HG03558 (cell line): ENCODE results near the gene MORF4L1.
A peak's percentile ranks its signal among the peaks of the same experiment; 100 is the strongest.
"Not testable (repeated sequence)": the region's sequence is repeated elsewhere in the genome, so short reads cannot be mapped to it uniquely, and the experiment has no call there.

ENCODE experiments used
- ATAC-seq: cut with Tn5 transposase; IDR thresholded peaks from one replicate; pipeline ENCODE4 v1.9.1; 2021; ENCODE audit warnings: moderate number of reproducible peaks; ENCODE audit not compliant: unreplicated experiment; ENCODE audit errors: extremely low read depth

Gene MORF4L1

GRCh38 chr15:78923480-78924360 lies 51.0 kb downstream of the MORF4L1 start:
- no peak for ATAC-seq

DNA sequence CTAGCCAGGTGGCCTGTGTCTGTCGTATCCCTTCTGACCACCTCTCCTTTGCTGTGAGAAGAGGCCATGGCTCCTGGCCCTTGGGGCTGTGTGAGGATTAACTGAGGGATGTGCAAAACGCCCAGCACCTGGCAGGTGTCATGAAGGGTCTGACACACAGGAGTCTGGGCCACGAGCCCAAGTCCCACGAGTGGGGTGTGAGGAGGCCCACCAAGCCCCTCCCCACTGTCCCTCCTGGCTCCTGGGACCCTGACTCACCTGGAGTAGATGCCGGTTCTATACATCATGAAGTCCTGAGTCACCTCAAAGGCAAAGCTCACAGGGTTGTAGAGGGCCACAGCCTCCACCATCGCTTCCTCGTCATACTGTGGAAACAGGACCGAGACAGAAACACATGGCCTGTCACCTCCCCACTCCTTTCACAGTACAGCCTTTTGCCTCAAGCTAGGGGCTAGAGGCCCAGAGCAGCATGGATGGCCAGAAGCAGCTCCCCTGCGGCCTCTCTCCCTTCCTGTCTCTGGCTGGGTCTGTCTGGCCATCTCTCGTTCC lies 52.5 kb downstream of the MORF4L1 start:
- no peak for ATAC-seq

GRCh38 chr15:78925956-78926743 lies 53.5 kb downstream of the MORF4L1 start:
- ATAC-seq = no peak

GRCh38 chr15:78927077-78927790 lies 54.5 kb downstream of the MORF4L1 start:
- ATAC-seq = no peak

- ATAC-seq = not testable (repeated sequence)
These were observed 55.5 kb downstream of the MORF4L1 start for GRCh38 chr15:78928176-78928575.

GRCh38 chr15:78928616-78929093 lies 56.0 kb downstream of the MORF4L1 start:
- ATAC-seq = no peak

GRCh38 chr15:78929536-78930264 lies 57.0 kb downstream of the MORF4L1 start:
- no peak for ATAC-seq

- no peak for ATAC-seq
These were observed 58.1 kb downstream of the MORF4L1 start for GRCh38 chr15:78930577-78931388.

GRCh38 chr15:78931439-78932257 lies 59.0 kb downstream of the MORF4L1 start:
- ATAC-seq = no peak

GRCh38 chr15:78932258-78932808 lies 59.6 kb downstream of the MORF4L1 start:
- no peak for ATAC-seq

GRCh38 chr15:78933187-78933822 lies 60.6 kb downstream of the MORF4L1 start:
- ATAC-seq = no peak

- no peak for ATAC-seq
These were observed 61.3 kb downstream of the MORF4L1 start for GRCh38 chr15:78933823-78934654.

DNA sequence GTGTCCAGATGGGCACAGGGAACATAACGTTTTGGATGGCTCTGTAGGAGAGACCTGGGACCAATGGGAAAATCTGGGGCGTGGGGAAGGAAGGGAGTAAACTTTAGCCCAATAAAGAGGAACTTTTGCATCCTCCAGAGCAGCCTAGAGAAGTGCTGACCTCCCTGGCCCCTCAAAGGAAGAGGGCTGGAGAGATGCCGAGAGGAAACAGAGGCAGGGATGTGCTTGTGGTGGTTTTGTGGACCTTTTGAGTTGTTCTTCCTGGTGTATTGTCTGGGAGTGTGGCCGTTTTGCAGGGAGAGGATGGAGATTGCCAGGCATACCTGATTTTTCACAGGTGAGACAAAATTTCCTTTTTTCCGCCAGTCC lies 61.9 kb downstream of the MORF4L1 start:
- ATAC-seq = no peak

DNA sequence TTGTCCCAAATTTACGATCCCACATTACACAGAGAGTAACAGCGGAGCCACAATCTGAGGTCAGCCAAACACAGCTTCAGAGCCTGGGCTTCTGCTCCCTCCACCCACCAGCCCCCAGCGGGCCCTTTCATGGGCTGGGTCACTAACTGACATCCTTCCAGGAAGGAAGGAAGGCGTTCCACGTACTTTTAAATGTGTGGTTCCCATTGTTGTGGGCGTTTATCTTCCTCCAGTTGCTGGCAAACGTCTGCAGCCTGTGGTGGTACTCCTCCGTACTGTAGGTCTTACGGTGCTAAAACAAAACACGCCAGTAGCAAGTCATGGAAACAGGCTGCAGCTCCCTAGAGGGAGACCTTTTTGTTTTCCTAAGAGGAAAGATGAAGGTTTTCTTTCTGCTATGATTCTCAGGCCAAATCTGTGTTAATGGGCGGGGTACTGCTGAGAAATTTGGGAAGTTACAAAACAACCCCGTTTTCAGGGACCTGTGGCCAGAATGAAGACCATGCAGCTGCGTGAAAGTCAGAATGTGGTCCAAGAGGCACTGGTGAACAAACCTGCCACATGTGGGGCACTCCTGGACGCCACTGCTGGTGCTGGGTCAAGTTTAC lies 64.5 kb downstream of the MORF4L1 start:
- no peak for ATAC-seq

DNA sequence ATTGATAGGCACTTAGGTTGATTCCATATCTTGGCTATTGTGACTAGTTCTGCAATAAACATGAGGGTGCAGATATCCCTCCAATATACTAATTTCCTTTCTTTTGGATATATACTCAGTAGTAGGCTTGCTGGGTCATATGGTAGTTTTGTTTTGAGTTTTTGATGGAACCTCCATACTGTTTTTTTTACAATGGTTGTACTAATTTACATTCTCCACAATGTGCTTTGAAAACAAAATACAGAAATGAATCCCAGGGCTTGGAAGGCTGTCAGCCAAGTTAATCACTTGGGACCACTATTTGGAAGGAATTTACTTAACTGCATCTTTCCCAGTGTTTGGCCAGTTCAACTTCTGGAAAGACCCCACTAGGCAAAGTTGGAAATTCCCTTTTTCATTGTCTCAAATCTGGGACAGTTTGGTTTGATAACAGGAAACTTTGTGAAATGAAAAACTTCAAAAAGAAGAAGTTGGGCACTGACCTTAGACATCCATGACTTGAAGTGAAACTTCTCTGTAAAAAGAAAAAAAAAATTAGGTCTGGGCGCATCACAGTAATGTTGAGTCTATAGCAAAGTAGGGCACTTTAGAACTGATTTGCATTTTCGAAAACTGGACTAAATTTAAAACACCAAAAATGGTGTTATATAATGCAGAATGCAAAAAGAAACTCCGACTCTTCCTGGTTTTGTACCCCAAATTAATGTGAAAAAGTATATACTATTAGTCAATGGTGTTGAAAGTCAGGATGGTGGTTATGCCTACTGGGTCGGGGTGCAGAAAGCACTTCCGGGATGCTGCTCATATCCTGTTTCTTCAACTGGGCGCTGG lies 66.2 kb downstream of the MORF4L1 start:
- ATAC-seq = peak; percentile 42
